Measurements from ENCODE around the gene CLIP1. TPM values are rescaled to one million over a fixed set of nuclear protein-coding genes. Genes with fewer than 3 reads are reported as not detected.
"Not testable (repeated sequence)": the region's sequence is repeated elsewhere in the genome, so short reads cannot be mapped to it uniquely, and the experiment has no call there.

Gene CLIP1
- polyA plus RNA-seq, 4 donors = 31.7 to 43.0 (median 40.8) TPM

GRCh38 chr12:122437656-122438121 is 15.2 kb upstream of the CLIP1 start:
- DNase-seq (ENCODE audit: low read depth in 4 of 4, low spot score in 3 of 4) = no peak

- no peak for DNase-seq (ENCODE audit: low read depth in 4 of 4, low spot score in 3 of 4)
Observed at GRCh38 chr12:122435186-122435585, 12.7 kb upstream of the CLIP1 start.

- DNase-seq (ENCODE audit: low read depth in 4 of 4, low spot score in 3 of 4) = not testable (repeated sequence)
Observed at GRCh38 chr12:122429043-122429442, 6.6 kb upstream of the CLIP1 start.

GRCh38 chr12:122427403-122427802 is 4.9 kb upstream of the CLIP1 start:
- no peak for DNase-seq (ENCODE audit: low read depth in 4 of 4, low spot score in 3 of 4)

GRCh38 chr12:122423258-122424165 is 1.0 kb upstream of the CLIP1 start:
- DNase-seq (ENCODE audit: low read depth in 4 of 4, low spot score in 3 of 4) = no peak

- DNase-seq (ENCODE audit: low read depth in 4 of 4, low spot score in 3 of 4) = no peak
Observed at GRCh38 chr12:122422730-122423257, 325 bp upstream of the CLIP1 start.

- DNase-seq (ENCODE audit: low read depth in 4 of 4, low spot score in 3 of 4) = no peak
Observed at GRCh38 chr12:122421187-122421820, 1.2 kb downstream of the CLIP1 start.

GRCh38 chr12:122420471-122421162 is 1.9 kb downstream of the CLIP1 start:
- DNase-seq (ENCODE audit: low read depth in 4 of 4, low spot score in 3 of 4) = no peak

GRCh38 chr12:122419094-122419493 is 3.4 kb downstream of the CLIP1 start:
- not testable (repeated sequence) for DNase-seq (ENCODE audit: low read depth in 4 of 4, low spot score in 3 of 4)

GRCh38 chr12:122415665-122416064 is 6.8 kb downstream of the CLIP1 start:
- DNase-seq (ENCODE audit: low read depth in 4 of 4, low spot score in 3 of 4) = not testable (repeated sequence)

GRCh38 chr12:122413516-122414404 is 8.7 kb downstream of the CLIP1 start:
- DNase-seq (ENCODE audit: low read depth in 4 of 4, low spot score in 3 of 4) = no peak

GRCh38 chr12:122412851-122413433 is 9.5 kb downstream of the CLIP1 start:
- DNase-seq (ENCODE audit: low read depth in 4 of 4, low spot score in 3 of 4) = no peak

- no peak for DNase-seq (ENCODE audit: low read depth in 4 of 4, low spot score in 3 of 4)
Observed at GRCh38 chr12:122411537-122411936, 10.9 kb downstream of the CLIP1 start.

GRCh38 chr12:122407208-122407607 is 15.3 kb downstream of the CLIP1 start:
- no peak for DNase-seq (ENCODE audit: low read depth in 4 of 4, low spot score in 3 of 4)

- DNase-seq (ENCODE audit: low read depth in 4 of 4, low spot score in 3 of 4) = no peak
Observed at GRCh38 chr12:122406701-122407164, 15.7 kb downstream of the CLIP1 start.

GRCh38 chr12:122403831-122404230 is 18.6 kb downstream of the CLIP1 start:
- no peak for DNase-seq (ENCODE audit: low read depth in 4 of 4, low spot score in 3 of 4)

GRCh38 chr12:122403115-122403770 is 19.2 kb downstream of the CLIP1 start:
- DNase-seq (ENCODE audit: low read depth in 4 of 4, low spot score in 3 of 4) = no peak

- no peak for DNase-seq (ENCODE audit: low read depth in 4 of 4, low spot score in 3 of 4)
Observed at GRCh38 chr12:122402264-122402663, 20.2 kb downstream of the CLIP1 start.

Measured in left renal pelvis (tissue), 4 donors.